Activated CD8-positive, alpha-beta memory T cell treated with anti-CD3 and anti-CD28 coated beads, Interleukin-2, amount 50 U/mL, for 1 hour (primary cell): ENCODE results near the gene TRIM31.
"Not testable (repeated sequence)": the region's sequence is repeated elsewhere in the genome, so short reads cannot be mapped to it uniquely, and the experiment has no call there.

ENCODE experiments used
- DNase-seq: peaks from one replicate; pipeline ENCODE4 v3.0.0-alpha.2; 2020; ENCODE audit errors: extremely low read depth

The TRIM31 gene

GRCh38 chr6:30149234-30149633 is 36.3 kb upstream of the TRIM31 start:
- no peak for DNase-seq

GRCh38 chr6:30147096-30147495 is 34.2 kb upstream of the TRIM31 start:
- no peak for DNase-seq

GRCh38 chr6:30145818-30146217 is 32.9 kb upstream of the TRIM31 start:
- DNase-seq, result no peak

- no peak for DNase-seq
These were observed 31.9 kb upstream of the TRIM31 start for GRCh38 chr6:30144811-30145210.

GRCh38 chr6:30143780-30144179 is 30.9 kb upstream of the TRIM31 start:
- DNase-seq, result no peak

GRCh38 chr6:30142665-30143064 is 29.8 kb upstream of the TRIM31 start:
- no peak for DNase-seq

GRCh38 chr6:30140240-30140639 is 27.4 kb upstream of the TRIM31 start:
- DNase-seq, result not testable (repeated sequence)

GRCh38 chr6:30136570-30137286 is 23.8 kb upstream of the TRIM31 start:
- no peak for DNase-seq

- no peak for DNase-seq
These were observed 22.9 kb upstream of the TRIM31 start, which contains the start of gene TRIM40 for GRCh38 chr6:30135757-30136156. TRIM40 (plus strand) TSS chr6:30136140; CDS start chr6:30137037, 897 bp downstream.

GRCh38 chr6:30135147-30135546 is 22.3 kb upstream of the TRIM31 start:
- DNase-seq, result no peak

GRCh38 chr6:30131947-30132497 is 19.1 kb upstream of the TRIM31 start:
- no peak for DNase-seq

GRCh38 chr6:30130887-30131862 is 18.3 kb upstream of the TRIM31 start:
- peak; percentile 44 for DNase-seq

- no peak for DNase-seq
These were observed 17.3 kb upstream of the TRIM31 start for GRCh38 chr6:30130179-30130679.

- no peak for DNase-seq
These were observed 16.6 kb upstream of the TRIM31 start for GRCh38 chr6:30129265-30130178.

GRCh38 chr6:30127238-30128093 is 14.6 kb upstream of the TRIM31 start:
- DNase-seq, result no peak

GRCh38 chr6:30122515-30122914 is 9.6 kb upstream of the TRIM31 start:
- no peak for DNase-seq

- DNase-seq, result no peak
These were observed 8.8 kb upstream of the TRIM31 start for GRCh38 chr6:30121446-30122366.

- not testable (repeated sequence) for DNase-seq
These were observed 5.8 kb upstream of the TRIM31 start for GRCh38 chr6:30118691-30119090.

- no peak for DNase-seq
These were observed 3.8 kb upstream of the TRIM31 start for GRCh38 chr6:30116724-30117123.
